CD4-positive, alpha-beta T cell treated with Interleukin-10 for 1 hour (primary cell): ENCODE measurements around the gene UGT2B10.
"Not testable (repeated sequence)": the region's sequence is repeated elsewhere in the genome, so short reads cannot be mapped to it uniquely, and the experiment has no call there.

ENCODE experiments used
- DNase-seq: peaks from one replicate; pipeline ENCODE4 v3.0.0-alpha.2; 2020

UGT2B10 gene

GRCh38 chr4:68815617-68816409 lies at the start of gene UGT2B10:
TSS of gene UGT2B10 (plus strand) at chr4:68815994. CDS start at chr4:68816020, 26 bp downstream.
- not testable (repeated sequence) for DNase-seq

- DNase-seq: not testable (repeated sequence)
Measured at GRCh38 chr4:68771836-68772235, 44.0 kb upstream of the UGT2B10 start.

- no peak for DNase-seq
Measured at GRCh38 chr4:68773699-68774098, 42.1 kb upstream of the UGT2B10 start.

- DNase-seq: no peak
Measured at GRCh38 chr4:68780232-68780631, 35.6 kb upstream of the UGT2B10 start.

- DNase-seq: no peak
Measured at GRCh38 chr4:68797048-68797447, 18.7 kb upstream of the UGT2B10 start.

GRCh38 chr4:68797618-68798017 lies 18.2 kb upstream of the UGT2B10 start:
- DNase-seq: no peak

GRCh38 chr4:68803013-68803412 lies 12.8 kb upstream of the UGT2B10 start:
- no peak for DNase-seq

- no peak for DNase-seq
Measured at GRCh38 chr4:68808060-68808459, 7.7 kb upstream of the UGT2B10 start.

GRCh38 chr4:68810919-68811318 lies 4.9 kb upstream of the UGT2B10 start:
- DNase-seq: no peak

- DNase-seq: not testable (repeated sequence)
Measured at GRCh38 chr4:68816410-68817265, 844 bp downstream of the UGT2B10 start.

GRCh38 chr4:68817386-68817785 lies 1.6 kb downstream of the UGT2B10 start:
- no peak for DNase-seq

- DNase-seq: not testable (repeated sequence)
Measured at GRCh38 chr4:68818030-68818462, 2.3 kb downstream of the UGT2B10 start.

GRCh38 chr4:68831642-68832041 lies 15.8 kb downstream of the UGT2B10 start:
- DNase-seq: no peak

- DNase-seq: no peak
Measured at GRCh38 chr4:68850293-68850692, 34.5 kb downstream of the UGT2B10 start.

GRCh38 chr4:68855771-68856170 lies 40.0 kb downstream of the UGT2B10 start:
- DNase-seq: no peak

GRCh38 chr4:68858039-68858438 lies 42.2 kb downstream of the UGT2B10 start:
- DNase-seq: no peak

GRCh38 chr4:68859655-68860054 lies 43.9 kb downstream of the UGT2B10 start:
- DNase-seq: no peak

GRCh38 chr4:68861057-68861456 lies 45.3 kb downstream of the UGT2B10 start:
- no peak for DNase-seq

GRCh38 chr4:68864438-68865187 lies 48.8 kb downstream of the UGT2B10 start:
- no peak for DNase-seq

GRCh38 chr4:68865188-68865638 lies 49.4 kb downstream of the UGT2B10 start:
- DNase-seq: no peak

- no peak for DNase-seq
Measured at GRCh38 chr4:68865760-68866159, 50.0 kb downstream of the UGT2B10 start.

- DNase-seq: no peak
Measured at GRCh38 chr4:68869274-68869773, 53.5 kb downstream of the UGT2B10 start.
